GM18507 (cell line): ENCODE measurements around the gene CAMTA1.

Experiments
- DNase-seq: peaks from one replicate; pipeline ENCODE4 v3.0.0; 2011; ENCODE audit warnings: low read depth; ENCODE audit not compliant: insufficient read length; ENCODE audit errors: extremely low spot score
- FAIRE-seq: peaks from 2 replicates; lab custom pipeline; 2011; peaks lifted over from hg19 to GRCh38; lab: Jason Lieb, UNC

CAMTA1 gene

GRCh38 chr1:7042322-7043190, 257.3 kb downstream of the CAMTA1 start:
- DNase-seq (peak; percentile 18), FAIRE-seq (peak; percentile 51)

- FAIRE-seq, result no peak
- DNase-seq, result no peak
These were observed 257.9 kb downstream of the CAMTA1 start for GRCh38 chr1:7043191-7043549.

DNA sequence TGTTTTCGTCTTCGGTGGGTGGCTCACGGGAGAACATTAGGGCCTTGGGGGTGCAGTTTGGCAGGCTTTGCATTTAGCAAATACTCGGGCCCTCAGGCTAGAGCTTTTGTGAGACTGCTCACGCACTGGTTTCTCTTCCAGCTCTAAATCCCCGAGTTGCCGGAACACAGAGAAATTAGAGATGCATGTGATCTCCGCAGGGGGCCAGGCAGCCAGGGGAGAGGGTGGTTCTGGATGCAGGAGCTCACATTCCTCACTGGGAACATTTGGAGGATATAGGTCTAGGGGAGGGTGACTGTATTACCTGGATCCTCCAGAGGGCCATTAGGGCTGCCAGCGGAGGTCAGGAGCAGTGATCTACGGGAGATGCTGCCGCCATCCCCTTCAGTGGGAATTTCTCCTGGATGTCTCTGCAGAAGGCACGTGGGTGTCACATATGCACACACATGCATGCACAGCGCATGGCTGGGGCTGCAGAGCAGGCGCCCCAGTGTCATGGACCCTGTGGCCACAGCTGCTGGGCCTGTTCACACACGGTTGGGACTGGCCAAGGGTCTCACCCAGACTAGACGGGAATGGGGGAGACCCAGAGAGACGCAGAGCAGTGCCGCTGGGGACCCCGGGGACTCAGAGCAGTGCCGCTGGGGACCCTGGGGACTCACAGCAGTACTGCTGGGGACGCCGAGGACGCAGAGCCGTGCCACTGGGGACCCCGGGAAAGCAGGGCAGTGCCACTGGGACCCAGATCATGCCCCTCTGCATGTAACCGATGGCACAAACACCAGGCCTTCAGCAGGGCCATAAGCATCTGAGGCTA, 258.7 kb downstream of the CAMTA1 start:
- DNase-seq, result no peak
- no peak for FAIRE-seq

- FAIRE-seq (no peak), DNase-seq (no peak)
These were observed 260.6 kb downstream of the CAMTA1 start for GRCh38 chr1:7045897-7046296.

DNA sequence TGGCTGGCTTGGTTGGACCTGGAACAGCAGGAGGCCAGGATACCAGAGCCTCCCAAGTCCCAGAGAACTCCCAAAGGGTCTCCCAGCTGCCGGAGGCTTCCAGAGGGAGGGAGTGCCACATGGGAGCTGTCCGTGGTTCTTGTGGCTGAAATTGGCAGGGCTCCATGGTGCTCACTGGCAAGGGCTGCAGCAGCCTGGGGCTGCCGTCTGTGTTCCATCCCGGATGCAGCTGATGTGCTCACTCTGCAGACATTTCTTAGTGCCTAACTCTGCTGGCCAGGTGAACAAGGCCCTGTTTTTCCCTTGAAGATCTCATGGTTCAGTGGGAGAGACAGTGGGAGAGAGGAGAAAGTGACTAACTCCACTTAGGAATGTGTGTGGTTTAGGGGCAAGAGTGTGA, 261.1 kb downstream of the CAMTA1 start:
- FAIRE-seq (no peak), DNase-seq (no peak)

GRCh38 chr1:7046891-7047290, 261.6 kb downstream of the CAMTA1 start:
- DNase-seq, result no peak
- no peak for FAIRE-seq

- DNase-seq, result no peak
- no peak for FAIRE-seq
These were observed 262.6 kb downstream of the CAMTA1 start for GRCh38 chr1:7047866-7048265.

- DNase-seq, result no peak
- FAIRE-seq, result no peak
These were observed 263.1 kb downstream of the CAMTA1 start for GRCh38 chr1:7048395-7048794.

GRCh38 chr1:7049913-7050625, 264.8 kb downstream of the CAMTA1 start:
- FAIRE-seq (no peak), DNase-seq (no peak)

DNA sequence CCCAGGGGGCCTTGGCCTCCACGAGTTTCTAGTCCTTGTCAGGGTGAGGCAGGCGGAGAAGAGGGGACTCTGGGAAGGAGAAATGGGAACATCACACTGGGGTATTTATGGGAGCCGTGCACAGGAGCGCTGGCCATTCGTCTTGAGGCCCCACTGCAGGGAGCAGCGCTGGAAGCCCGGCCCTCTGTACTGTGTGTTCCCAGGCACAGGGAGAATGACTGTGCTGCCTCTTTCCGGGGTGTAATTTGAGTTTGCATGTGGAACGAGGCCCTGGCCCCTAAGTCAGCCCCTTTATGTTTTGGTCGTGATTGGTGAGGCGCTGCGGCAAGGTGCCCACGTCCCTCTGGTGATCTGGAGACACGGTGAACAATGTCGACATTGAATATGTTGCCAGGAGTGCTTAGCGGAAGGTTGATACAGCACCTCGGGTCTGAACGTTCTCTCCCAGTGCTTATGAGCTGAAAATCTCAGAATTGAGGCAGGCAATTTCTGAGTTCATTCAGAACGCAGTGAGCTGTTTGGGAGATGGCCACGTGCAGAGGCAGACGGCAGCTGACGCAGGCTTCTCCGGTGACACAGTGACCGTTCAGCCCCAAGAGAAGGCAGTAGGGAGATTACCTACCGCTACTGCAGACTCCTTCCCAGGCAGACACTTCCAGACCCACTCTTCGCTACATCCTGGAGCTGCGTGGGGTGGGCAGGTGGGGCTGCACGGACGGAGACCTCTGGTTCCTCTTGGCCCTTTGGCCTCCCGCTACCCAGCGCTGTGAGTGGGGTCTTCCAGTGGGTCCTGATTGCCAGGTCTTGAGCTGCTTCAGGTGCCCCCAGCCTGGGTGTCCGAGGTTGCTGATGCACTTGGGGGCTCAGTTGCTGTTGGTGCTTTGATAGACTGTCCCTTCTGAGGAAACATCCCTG, 265.8 kb downstream of the CAMTA1 start:
- no peak for FAIRE-seq
- no peak for DNase-seq

DNA sequence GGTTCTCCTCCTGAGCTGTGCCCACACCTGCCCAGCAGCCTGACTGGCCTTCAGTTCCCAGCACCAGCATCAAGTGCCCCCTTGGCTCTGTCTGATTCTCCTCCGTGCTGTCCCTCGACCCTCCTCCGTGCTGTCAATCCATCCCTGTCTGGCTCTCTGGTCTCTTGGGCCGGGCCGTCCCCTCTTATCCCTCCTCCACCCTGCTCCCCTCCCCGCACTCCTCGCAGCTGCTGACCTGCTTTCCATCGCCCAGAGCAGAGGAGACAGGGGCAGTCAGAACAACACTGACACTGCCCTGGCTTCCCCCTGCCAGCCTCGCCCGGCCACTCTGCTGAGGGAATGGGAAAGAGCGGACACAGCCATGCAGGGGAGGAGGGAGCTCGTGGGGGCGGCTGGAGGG, 267.4 kb downstream of the CAMTA1 start:
- no peak for FAIRE-seq
- DNase-seq, result no peak

- no peak for FAIRE-seq
- no peak for DNase-seq
These were observed 275.5 kb downstream of the CAMTA1 start for GRCh38 chr1:7060745-7061144.

DNA sequence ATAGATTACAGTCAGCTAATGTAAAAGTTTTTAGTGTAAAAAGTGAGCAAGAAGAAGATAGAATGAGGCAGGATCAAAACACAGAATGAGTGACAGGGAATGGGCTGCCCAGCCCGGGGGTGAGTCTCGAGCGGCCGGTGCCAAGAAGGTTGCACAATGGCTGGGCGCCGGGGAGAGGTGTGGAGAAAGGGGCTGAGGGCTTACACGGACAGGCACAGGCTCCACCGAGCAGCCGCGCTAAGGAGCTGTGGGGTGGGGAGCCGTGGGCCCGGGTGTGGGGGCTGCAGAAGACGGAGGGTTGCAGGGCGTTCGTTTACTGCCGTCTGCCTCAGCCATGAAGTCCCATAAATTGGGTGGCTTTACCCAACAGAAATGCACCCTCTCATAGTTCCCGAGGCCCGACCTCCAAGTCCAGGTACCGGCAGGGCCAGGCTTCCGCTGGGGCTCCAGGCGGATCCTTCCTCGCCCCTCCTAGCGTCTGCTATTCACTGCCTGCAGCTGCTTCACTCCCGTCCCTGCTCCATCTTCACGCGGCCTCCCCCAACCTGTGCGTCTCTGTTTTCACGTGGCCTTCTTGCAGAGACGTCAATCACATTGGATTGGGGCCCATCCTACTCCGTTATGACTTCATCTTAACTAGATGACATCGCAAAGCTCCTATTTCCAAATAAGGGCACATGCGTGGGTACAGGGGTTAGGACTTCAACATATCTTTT, 277.2 kb downstream of the CAMTA1 start:
- DNase-seq, result no peak
- no peak for FAIRE-seq

- FAIRE-seq, result no peak
- no peak for DNase-seq
These were observed 278.7 kb downstream of the CAMTA1 start for GRCh38 chr1:7063981-7064380.

- FAIRE-seq (no peak), DNase-seq (no peak)
These were observed 283.3 kb downstream of the CAMTA1 start for GRCh38 chr1:7068552-7068951.

- no peak for FAIRE-seq
- no peak for DNase-seq
These were observed 284.7 kb downstream of the CAMTA1 start for GRCh38 chr1:7069931-7070330.

DNA sequence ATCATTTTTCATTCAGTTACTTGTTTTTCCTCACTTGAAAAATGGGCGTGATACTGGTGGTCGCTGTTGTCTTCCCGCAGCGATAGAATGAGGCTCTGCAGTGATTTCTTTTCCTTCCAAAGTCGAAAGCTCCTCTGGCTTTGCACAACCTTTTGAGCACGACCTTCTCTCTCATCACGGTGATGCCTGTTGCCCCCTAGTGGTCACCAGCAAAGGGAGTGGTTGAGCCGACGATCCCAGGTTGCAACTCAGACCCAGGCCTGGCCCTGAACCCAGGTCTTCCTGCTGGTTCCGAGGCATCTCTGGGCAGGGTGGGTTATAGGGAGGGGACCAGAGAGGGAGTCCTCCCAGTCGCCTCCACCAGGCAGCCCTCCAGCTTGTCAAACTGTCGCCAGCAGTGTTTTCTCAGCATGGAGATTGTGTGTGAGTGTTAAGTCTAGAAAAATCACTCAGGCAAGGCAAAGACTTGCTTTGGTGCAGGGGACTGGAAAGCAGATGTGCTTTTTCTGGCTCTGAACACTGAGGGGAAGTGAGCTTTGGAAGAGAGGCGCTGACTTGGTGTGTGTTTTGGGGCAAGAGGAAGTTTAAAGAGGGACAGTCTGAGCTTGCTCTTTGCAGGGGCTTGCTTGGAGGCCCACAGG, 285.3 kb downstream of the CAMTA1 start:
- FAIRE-seq (peak; percentile 87), DNase-seq (peak; percentile 50)

GRCh38 chr1:7076117-7076516, 290.9 kb downstream of the CAMTA1 start:
- no peak for DNase-seq
- FAIRE-seq, result no peak
